Right renal cortex interstitium (tissue), 3 donors: ENCODE data around the gene GJC1. TPM values are rescaled to one million over a fixed set of nuclear protein-coding genes. Genes with fewer than 3 reads are reported as not detected.

Experiments
- DNase-seq, 3 donors: peaks; one replicate each; pipeline ENCODE4 v3.0.0-alpha.2; 2013; ENCODE audit warnings: low read depth in 3 of 3, low spot score in 2 of 3
- polyA plus RNA-seq, 3 donors: library from polyadenylated mRNA; unstranded; fragments of 120-200 nt; gene quantifications; one replicate each; pipeline ENCODE4 v1.2.1, GENCODE V29; 2013; ENCODE audit not compliant: insufficient read length in 3 of 3

Gene GJC1
- polyA plus RNA-seq, 3 donors, result 23.0 to 23.8 (median 23.4) TPM

GRCh38 chr17:44779211-44780025 is 50.7 kb downstream of the GJC1 start:
- DNase-seq, result peak in 2 of 3 donors; percentile 59 to 65

- DNase-seq, result no peak
Observed at GRCh38 chr17:44778656-44779210, 51.4 kb downstream of the GJC1 start.

- DNase-seq, result no peak
Observed at GRCh38 chr17:44777394-44778348, 52.4 kb downstream of the GJC1 start.

DNA sequence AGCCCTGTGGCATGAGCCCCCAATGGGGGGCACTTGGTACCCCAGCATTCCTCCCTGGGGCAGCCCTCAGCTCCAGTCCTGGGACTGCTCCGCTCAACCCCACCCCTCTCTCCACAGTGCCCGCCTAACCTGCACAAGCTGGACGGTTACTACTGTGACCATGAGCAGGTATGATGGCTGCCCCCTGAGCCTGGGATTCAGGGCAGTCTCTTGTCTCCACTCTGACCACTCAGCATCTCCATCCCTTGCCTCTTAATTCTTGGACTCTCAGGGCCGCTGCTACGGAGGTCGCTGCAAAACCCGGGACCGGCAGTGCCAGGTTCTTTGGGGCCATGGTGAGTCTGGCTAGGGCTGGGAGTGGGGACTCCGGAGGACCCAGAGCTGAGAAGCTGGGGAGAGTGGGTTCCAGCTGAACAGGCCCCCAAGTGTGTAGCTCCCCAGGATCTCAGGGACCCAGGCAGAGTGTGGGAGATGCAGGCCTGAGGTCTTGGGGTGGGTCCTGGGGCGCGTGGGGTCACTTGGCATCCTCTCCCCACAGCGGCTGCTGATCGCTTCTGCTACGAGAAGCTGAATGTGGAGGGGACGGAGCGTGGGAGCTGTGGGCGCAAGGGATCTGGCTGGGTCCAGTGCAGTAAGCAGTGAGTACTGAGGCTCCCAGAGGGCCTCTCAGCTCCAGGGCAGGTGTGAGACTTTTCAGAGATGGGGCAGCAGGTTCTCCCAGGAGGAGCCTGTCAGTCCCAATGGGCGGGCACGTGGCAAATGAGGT is 53.3 kb downstream of the GJC1 start:
- DNase-seq, result no peak

GRCh38 chr17:44775838-44776621 is 54.1 kb downstream of the GJC1 start:
- DNase-seq, result no peak

- DNase-seq, result peak; percentile 93 to 97 (median 95)
Observed at GRCh38 chr17:44775136-44775837, 54.8 kb downstream of the GJC1 start.

DNA sequence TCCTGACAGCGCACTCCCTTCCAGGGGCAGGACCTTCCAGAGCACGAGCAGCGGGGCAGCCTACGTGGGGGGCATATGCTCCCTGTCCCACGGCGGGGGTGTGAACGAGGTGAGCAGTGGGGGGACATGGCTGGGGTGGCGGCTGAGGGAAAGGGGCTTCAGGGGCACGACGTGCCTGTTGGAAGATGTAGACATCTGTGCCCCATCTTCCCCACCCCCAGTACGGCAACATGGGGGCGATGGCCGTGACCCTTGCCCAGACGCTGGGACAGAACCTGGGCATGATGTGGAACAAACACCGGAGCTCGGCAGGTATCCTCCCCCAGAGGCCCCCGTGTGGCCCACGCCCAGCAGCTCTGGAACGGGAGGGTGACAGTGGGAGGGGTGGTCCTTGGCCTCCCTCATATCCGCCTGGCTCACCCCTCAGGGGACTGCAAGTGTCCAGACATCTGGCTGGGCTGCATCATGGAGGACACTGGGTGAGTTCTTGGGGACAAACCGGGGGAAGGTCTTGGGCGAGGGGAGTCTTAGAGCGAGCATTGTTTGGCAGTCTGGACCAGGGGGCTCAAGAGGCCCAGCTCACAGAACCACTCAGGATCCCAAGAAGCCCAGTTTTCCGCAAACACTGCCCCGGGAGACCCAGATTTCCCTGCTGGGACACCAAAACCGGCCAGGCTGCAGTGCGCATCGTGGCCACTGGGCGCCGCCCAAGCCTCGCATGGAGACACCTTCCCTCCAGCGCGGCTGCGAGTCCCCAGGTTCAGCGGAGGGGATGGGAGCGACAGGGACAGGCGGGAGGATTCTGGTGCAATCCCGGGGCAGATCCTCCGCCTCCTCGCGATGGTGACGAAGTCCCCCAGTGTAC is 55.6 kb downstream of the GJC1 start:
- peak in 2 of 3 donors; percentile 58 to 72 for DNase-seq

- DNase-seq, result no peak
Observed at GRCh38 chr17:44773140-44773539, 56.9 kb downstream of the GJC1 start.

GRCh38 chr17:44772308-44773045 is 57.6 kb downstream of the GJC1 start:
- no peak for DNase-seq

- DNase-seq, result no peak
Observed at GRCh38 chr17:44770166-44770925, 59.7 kb downstream of the GJC1 start.

GRCh38 chr17:44769647-44770084 is 60.4 kb downstream of the GJC1 start:
- no peak for DNase-seq

DNA sequence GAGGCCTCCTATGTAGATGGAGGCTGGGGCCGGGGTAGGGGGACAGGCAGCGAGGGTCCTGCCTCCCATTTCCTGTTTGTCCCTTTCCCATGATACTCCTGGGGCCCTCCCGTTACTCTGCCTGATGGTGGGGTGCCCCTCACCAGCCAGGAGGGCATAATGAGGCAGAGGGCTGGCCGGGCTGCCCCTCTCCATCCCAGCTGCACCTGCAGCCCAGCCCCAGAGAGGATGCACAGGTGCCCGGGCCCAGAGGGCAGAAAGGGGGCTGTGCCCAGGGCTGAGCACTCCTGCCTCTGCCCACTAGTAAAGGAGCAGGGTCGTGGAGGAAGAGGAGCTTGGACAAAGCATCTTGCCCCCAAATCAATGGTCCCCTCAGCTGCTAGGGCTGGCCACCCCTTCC is 60.9 kb downstream of the GJC1 start:
- DNase-seq, result no peak

- no peak for DNase-seq
Observed at GRCh38 chr17:44768505-44769142, 61.5 kb downstream of the GJC1 start.

GRCh38 chr17:44767493-44767892 is 62.6 kb downstream of the GJC1 start:
- DNase-seq, result no peak

GRCh38 chr17:44766409-44767038 is 63.6 kb downstream of the GJC1 start:
- no peak for DNase-seq

DNA sequence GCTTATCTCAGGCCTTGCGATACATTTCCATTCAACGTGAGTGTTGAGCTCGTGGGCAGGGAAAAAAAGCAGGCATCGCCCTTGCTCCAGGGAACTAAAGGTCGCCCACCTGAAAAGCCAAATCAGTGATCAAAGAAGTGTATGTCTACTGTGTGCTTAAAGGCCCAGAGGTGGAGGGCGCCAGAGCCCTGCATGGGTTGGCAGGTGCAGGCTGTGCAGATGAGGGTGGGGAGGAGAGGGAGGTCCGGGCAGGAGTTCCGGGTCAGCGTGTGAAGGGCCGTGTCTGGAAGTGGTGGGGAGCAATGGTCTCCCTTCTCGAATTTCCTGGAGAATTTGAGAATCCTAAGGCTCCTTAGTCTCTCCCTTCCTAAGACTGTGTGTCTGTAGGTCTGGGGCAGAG is 64.1 kb downstream of the GJC1 start:
- no peak for DNase-seq
